Stimulated activated CD4-positive, alpha-beta T cell treated with anti-CD3 and anti-CD28 coated beads, Interleukin-2, amount 100 ng/mL, for 24 hours (primary cell): Measurements from ENCODE around the gene MRAS.
"Not testable (repeated sequence)": the region's sequence is repeated elsewhere in the genome, so short reads cannot be mapped to it uniquely, and the experiment has no call there.

Experiments
- DNase-seq, 2 donors: peaks; one replicate each; pipeline ENCODE4 v3.0.0-alpha.2; 2020

MRAS gene

DNA sequence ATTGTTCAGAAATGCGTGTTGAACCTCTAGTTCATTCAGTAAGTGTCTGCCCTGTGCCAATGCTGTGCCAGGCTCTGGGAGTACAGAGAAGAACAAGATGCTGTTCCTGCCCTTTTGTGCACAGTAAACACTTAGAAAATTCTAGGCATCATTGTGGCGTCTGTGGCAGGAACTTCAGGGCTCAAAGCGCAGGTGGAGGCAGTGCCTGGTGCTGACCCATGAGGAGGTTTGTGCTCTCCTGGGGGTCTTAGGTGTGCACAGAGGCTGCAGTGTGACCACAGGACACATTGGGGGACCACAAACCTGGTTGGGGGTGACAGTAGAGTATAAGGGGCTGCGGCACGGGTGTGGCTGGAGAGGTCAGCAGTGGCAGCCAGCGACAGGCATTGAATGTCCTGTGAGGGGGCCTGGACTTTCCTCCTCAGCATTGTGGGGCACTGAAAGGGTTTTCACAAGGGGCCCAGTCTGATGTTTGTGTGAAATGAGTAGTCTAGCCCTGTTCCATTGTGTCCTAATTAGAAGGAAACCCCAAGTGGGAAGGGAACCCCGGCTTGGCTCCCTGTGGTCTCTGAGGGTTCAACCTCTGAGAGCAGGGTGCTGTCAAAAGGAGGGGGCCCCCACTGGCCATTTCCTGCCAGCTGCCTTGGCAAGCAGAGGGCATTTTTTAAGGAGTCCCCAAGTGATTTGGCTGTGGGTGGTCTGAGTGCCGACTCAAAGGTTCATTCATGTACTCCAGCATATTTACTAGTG, 20.9 kb downstream of the MRAS start:
- no peak for DNase-seq

DNA sequence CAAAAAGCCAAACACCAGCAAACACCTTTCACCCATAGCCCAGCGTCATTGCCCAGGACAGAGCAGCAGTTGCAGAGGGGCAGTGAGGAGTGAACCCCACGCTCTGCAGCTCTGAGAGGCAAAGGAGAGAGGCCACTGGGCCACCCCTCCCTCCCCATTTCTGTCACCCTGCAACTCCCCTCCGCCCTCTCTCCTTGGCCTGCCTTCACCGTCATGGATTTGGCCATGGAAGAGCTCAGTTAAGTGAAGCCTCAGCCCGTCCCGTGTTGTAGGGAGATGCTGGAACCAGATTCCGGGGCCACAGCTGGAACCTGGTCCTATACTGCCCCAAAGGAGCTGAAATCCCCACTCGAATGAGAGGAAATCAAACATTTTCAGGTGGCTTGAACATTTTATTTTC, 21.9 kb downstream of the MRAS start:
- DNase-seq, result no peak

DNA sequence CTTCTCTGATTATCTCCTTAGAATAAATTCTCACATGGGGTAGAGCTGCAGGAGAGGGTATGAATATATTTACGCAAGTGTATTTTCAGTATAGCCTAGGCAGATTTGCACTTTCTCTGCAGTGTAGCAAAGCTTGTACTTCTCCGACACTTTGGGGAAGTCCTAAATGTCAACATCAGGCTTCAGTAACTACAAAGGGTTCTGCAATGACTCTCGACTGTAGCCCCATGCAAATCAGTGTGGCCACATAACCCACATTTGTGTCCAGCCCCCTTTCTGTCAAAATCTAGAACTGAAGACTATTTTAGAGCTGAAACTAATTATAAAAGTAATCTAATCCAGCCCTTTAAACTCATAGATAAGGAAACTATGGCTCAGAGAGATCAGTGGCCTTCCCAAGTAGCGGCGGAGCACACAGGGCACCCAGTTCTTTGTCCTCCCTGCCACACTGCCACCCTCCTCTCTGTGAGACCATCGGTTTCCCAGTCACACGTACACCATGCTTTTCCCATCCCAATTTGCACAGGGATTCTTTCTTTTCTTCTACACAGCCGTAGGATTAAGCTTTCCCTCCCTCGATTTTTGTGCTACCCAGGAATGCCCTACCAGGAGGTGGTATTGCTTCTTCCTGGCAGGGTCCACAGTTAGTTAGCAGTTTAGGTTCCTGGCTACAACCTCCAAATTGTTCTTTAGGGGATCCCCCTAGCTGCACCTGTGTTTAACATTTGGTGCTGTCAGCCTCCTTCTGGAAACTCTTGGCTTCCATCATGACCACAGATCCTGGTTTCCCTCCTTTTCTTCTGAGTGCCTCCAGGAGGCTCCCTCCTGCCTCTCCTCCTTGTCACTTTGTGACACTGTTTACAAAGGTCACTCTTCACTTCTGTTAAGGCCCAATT, 22.9 kb downstream of the MRAS start:
- no peak for DNase-seq

DNA sequence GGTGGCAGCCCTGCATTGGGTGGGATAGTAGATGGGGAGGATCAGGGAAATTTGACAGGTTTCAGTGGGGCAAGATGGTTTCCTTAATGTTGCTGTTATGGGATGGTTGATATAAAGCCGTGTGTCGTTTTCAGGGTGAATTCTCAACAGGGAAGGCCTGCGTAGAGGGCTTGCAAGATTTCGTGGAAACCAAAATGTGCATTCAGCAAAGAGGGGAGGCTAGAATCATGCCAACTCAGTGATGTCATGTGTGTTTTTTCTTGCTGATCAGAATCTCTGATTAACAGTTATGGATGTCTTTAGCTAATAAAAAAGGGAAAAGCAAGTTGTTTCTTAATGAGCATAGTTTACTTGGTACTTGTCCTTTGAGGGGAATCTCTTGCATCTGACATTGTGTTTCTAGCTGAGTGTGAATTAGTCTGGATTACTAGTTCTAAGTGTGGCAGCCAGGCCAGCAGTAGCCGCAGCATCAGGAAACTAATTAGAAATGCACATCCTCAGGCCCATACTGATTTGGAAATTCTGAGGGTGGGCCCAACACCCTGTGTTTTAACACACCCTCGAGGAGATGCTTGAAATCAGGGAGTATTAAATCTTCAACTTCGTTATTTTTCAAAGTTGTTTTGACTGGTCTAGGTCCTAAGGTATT, 24.8 kb downstream of the MRAS start:
- DNase-seq, result no peak

DNA sequence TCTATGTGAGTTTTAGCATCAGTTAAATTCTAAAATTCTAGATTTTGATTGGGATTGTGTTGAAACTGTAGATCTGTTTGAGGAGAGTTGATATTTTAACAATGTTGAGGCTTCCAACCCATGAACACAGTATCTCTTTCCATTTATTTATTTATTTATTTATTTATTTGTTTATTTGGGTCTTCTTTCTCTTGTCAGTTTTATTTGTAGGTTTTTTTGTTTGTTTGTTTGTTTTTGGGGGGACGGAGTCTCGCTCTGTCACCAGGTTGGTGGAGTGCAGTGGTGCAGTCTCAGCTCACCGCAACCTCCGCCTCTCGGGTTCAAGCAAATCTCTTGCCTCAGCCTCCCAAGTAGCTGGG, 25.3 kb downstream of the MRAS start:
- no peak for DNase-seq

DNA sequence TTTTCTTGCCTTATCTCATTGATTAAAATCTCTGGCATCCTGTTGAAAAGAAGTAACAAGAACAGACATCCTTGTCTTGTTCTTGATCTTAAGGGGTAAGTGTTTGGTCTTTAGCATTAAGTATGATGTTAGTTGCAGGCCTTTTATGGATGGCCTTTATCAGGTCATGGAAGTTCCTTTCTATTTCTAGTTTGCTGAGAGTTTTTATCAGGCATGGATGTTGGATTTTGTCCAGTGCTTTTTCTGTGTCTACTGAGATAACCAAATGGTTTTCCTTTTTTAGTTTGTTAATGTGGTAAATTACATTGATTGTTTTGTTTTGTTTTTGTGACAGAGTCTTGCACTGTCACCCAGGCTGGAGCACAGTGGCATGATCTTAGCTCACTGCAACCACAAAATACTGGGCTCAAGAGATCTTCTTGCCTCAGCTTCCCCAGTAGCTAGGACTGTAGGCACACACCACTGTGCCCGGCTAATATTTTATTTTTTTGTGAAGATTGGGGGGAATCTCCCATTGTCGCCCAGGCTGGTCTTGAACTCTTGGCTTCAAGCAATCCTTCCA, 26.3 kb downstream of the MRAS start:
- DNase-seq, result no peak

DNA sequence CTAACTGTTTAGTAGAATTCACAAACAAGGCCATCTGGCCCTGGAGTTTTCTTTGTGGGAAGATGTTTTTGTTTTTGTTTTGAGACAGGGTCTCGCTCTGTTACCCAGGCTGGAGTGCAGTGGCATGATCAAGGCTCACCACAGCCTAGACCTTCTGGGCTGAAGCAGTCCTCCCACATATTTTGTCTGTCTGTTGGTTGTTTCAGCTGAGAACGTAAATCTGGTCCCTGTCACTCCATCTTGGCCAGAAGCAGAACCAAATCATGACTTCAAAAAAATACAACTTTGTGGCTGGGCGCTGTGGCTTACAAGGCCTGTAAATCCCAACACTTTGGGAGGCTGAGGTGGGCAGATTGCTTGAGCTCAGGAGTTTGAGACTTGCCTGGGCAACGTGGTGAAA, 27.1 kb downstream of the MRAS start:
- DNase-seq, result no peak

DNA sequence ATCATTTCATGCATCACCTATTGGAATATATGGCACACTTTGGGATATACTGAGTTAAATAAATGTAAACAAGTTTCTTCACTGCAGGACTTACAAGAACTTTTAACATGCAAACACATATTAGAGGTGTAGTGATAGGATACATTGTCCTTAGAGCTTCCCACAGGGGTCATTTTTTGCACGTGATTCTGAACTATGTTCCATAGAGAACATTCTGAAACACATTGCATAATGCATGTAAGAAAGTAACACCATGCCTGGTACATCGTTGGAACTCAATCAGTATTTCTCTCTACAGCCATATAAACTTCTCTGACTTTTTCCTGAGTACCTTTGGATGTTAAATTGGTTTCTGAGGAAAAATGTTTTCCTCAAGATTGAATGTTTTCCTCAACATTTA, 28.3 kb downstream of the MRAS start:
- no peak for DNase-seq

DNA sequence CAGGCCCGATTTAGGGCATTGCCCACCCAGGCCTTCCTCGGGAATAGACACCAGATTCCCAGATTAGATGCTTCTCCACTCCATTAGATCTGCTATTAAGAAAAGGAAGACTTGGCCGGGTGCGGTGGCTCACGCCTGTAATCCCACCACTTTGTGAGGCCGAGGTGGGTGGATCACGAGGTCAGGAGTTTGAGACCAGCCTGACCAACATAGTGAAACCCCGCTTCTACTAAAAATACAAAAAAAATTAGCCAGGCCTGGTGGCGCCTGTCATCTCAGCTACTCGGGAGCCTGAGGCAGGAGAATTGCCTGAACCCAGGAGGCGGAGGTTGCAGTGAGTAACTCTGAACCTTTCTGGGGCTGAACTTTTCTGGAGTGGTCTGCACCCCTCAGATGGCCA, 28.8 kb downstream of the MRAS start:
- DNase-seq, result not testable (repeated sequence)

DNA sequence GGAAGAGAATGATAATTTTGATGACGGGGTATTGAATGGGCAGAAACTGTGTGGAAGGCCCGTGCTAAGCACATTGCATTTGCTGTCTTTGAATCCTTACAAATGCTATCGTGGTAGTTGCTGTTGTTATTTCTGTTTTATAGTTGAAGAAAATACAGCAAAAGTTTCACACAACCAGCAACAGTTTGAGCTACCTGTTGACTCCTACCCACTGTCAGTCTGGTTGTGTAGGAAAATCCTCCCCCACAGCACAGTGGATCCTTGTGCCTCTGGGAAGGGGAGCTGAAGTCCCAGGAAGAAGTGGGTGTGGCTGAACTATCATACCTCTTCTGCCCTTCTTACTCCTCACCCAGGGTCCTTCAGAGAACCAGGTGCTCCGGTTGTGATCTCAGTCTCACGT, 29.4 kb downstream of the MRAS start:
- no peak for DNase-seq

DNA sequence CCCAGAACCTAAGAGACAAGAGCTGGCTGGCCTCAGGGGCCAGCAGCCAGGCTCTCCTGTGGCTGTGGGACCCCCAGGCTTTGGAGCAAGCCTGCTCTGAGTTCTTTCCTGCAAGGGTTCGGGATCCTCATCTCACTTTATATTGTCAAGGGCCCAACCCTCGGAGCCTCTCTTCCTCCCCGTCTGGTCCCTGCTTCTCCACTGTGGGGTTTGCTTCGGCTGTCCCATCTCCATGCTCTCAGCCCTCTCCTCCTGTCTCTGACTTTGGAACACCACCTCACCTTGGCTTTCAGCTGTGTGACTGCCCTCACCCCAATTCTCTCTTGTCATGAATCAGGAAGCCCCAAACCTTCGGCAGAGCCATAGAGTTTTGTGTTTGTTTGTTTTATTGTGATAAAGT, 30.0 kb downstream of the MRAS start:
- DNase-seq, result no peak

DNA sequence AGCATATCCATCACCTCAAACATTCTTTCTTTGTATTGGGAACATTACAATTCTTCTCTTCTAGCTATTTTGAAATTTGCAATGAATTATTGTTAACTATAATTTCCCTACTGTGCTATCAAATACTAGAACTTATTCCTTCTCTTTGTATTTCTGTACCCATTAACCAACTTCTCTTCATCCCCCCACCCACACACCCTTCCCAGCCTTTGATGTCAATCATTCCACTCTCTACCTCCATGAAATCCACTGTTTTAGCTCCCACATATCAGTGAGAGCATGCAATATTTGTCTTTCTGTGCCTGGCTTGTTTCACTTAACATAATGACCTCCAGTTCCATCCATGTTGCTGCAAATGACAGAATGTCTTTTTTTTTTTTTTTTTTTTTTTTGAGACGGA, 30.6 kb downstream of the MRAS start:
- no peak for DNase-seq

DNA sequence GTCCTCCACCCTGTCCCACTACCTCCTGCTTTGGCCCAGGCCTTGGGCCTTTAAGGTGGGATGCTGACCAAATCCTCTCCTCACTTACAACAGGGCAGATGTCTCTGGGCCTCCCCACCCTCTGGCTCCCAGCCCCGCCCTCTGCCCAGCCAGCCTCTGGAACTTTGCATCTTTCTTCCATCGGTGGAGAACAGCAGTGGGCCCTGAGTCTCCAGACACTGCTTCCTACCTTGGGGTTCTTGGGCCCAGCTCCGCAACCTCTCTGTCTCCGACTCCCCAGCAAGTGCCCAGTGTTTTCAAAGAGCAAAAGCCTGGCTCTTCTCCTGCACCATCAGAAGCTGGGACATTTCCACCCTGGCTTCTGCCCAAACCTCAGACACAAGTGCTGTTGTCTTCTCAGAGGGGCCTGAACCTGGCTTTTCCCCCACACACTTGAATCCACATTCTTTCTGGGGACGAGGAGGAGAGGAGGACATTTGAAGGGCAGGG, 33.1 kb downstream of the MRAS start:
- DNase-seq, result no peak

DNA sequence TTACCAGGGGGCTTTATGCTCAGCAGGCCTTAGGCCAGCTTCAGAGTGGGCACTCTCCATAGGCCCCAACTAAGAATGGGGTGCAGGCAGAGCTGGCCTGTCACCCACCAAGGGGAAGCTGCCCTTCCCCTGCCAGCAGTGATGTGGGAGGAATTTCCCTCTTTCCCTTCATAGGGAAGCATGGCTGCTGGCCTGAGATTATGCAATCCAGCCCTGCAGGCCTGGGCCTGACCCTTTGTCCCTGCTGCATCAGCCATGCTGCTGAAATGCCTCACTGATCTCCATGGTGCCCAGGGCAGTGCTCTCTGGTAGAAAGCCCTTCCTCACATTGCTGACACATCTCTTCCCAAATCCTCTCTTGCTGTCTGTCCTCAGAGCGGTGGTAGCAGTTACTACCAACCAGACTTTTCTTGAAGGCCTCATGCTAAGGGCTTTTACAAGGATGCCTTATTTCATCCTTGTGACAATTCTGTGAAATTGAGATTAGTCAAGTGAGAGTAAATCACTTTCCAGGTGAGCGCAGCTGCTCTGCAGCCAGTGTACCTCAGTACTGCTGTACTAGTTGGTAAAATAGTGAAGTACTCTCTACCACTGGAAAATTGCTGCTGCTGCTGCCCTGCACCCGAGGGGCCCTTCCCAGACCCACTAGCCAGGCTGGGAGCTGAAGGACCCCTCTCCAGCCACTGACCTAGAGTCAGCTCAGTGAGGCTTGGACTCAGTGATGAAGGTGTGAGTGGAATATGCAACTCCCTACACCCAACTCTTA, 33.8 kb downstream of the MRAS start:
- no peak for DNase-seq

DNA sequence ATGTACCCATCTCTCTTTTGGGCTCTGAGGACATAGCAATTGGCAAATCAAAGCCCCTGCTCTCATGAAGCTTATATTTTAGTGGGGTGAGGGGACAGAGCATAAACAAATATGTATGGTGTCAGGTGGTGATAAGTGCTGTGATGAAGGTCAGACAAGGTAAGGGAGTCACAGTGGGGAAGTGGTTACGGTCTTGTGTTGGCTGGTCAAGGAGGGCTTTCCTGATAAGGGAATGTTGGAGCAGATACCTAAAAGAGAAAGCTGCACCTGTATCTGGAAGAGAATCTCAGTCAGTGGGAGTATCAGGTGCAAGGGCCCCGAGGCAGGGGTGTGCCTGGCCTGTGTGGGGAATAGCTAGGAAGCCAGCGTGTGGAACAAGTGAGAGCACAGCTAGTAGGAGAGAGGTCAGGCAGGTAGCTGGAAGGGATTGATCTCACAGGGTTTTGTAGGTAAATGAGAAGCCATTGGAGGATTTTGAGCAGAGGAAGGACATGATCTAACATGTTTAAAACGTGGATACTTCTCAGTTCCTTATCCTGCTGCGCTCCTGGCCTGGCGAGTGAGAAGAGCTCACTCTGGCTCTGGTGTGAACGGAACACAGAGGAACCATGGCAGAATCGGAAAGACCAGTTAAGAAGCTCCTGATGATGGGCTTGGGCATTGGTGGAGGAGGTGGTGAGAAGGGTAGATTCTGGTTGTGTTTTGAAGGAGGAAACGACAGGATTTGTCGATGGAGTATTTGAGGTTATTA, 35.5 kb downstream of the MRAS start:
- no peak for DNase-seq

DNA sequence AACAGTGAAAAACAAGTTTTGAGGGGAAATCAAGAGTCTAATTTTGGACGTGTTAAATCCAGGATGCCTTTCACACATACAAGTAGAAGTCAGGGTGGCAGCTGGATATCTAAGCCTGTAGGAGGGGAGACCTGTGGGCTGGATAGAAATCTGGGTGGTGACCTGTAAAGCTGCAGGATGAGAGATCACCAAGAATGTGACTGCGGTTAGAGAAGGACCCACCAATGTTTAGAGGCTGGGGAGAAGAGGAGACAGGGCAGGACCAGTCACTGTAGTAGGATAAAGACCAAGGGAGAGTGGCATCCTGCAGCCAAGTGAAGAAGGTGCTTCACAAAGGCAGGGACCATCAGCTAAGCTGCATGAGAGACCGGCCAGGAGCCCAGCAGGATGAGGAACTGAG, 36.2 kb downstream of the MRAS start:
- DNase-seq, result no peak

DNA sequence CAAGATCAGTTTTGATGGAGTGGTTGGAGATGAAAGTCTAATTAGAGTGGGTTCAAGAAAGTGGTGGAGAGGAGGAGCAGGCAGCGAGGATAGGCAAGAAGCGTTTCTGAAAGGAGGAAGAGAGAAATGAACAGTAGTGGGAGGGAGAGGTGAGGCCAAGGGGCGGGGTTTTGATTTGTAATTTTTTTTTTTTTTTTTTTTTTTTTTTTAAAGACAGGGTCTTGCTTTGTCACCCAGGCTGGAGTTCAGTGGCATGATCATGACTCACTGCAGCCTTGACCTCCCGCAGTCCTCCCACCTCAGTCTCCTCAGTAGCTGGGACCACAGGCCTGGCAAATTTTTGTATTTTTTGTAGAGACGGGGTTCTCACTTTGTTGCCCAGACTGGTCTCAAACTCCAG, 36.6 kb downstream of the MRAS start:
- DNase-seq, result no peak

DNA sequence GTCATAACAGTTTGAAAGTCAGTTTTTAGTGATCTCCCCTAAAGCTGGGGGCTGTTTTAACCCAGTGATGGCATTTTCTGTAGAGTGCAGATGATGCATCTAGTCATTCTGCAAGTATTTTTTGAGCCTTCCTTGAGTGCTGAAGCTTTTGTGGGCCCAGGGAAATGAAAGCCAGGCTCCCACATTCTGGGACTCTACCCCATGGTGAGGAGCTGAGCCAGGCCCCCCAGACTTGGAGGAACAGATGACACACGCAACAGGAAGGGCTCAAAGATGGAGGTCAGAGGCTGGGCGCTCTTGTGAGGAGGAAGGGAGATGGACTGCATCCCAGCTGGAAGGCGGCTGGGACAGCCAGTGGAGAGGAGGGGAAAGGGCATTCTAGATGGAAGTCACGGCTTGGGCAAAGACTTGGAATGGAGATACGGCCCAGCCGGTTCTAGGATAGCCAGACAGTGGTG, 40.8 kb downstream of the MRAS start:
- no peak for DNase-seq

DNA sequence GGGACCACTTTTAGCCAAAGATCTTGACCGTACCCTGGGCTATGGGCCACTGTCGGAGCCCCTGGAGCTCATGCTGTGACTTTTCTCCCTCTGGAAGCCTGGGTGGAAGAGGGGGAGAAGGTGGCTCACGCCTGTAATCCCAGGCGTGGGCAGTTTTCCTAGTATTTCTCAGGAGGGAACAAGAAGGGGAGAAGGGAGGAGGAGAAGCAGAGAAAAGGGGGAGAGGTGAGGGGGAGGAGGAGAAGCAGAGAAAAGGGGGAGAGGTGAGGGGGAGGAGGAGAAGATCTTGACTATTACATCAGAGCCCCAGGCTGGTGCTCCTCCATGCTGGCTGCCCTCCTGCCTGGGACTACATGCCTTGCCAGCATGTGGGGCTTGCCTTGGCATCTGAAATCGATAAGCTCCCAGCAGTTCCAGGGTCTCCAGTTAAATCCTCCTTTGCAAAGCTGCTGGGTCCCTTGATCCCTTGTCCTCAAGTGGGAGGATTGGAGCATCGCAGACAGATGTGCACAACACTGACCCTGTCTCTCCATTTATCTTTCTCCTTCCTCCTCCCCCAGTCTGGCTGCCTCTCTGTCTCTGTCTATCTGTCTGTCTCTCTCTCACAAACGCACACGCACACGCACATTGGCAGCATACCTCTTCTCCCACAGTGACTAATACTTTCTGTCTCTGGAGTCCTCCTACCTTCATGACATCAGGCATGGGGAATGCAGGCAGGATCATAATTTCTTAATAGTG, 41.6 kb downstream of the MRAS start:
- no peak for DNase-seq

DNA sequence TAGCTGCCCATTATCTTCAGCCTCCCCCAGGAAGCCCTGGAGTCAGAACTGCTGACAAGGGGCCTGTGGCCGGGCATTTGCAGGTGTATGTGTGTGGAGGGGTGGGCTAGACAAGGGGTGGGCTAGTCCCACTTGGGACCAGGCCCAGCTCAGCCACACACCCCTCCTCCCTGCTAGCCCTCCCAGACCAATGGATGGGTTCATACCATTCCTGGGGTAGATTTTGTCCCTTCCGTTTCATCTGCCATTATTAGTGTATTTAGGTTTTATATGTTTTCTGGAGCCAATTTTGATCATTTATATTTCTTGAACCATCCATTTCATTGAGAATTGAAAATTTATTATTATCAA, 42.2 kb downstream of the MRAS start:
- DNase-seq, result no peak

DNA sequence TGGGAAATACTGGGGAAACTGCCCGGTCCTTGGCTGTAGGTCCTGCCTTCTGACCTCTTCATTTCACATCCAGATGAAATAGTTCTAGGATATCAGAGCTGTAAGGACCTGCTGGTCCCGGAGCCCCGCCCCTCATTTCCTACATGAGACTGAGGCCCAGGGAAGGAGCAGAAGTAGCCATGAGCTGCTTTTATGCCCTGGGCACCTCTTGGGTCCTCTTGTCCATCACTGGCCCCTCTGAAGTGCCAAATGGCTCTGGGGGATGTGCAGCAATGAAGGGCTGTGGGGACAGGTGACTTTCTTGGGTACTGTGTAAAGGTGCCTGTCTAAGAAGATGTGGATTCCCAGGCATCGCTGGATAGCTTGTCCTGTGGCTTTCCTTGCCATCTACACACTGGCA, 45.8 kb downstream of the MRAS start:
- DNase-seq, result no peak
